HepG2 (cell line): ENCODE measurements around the gene TNFAIP1. TPM values are rescaled to one million over a fixed set of nuclear protein-coding genes. Genes with fewer than 3 reads are reported as not detected.

Experiments
- ARNT ChIP-seq: fragments of 450-650 bp; IDR thresholded peaks from 2 replicates; pipeline ENCODE4 v1.6.1; 2017
- ATRX ChIP-seq: sonication (generic); formaldehyde crosslinking; IDR thresholded peaks from 2 replicates; pipeline ENCODE4 v1.4.0; 2020; ENCODE audit warnings: missing genetic modification reagents, borderline replicate concordance
- ETV5 ChIP-seq: IDR thresholded peaks from 2 replicates; pipeline ENCODE4 v1.6.1; 2018; ENCODE audit warnings: missing biosample characterization, missing genetic modification reagents, inconsistent platforms, borderline replicate concordance
- HMG20A ChIP-seq: IDR thresholded peaks from 2 replicates; pipeline ENCODE4 v1.6.1; 2016; ENCODE audit warnings: borderline replicate concordance
- IKZF4 ChIP-seq: sonication (generic); formaldehyde crosslinking; IDR thresholded peaks from 2 replicates; pipeline ENCODE4 v1.5.1; 2020; ENCODE audit warnings: borderline replicate concordance, mild to moderate bottlenecking, low read depth, missing genetic modification reagents; ENCODE audit errors: not compliant biosample characterization
- KLF13 ChIP-seq: sonication (generic); formaldehyde crosslinking; IDR thresholded peaks from 2 replicates; pipeline ENCODE4 v1.4.0; 2020; ENCODE audit warnings: mild to moderate bottlenecking, missing genetic modification reagents
- NFIB ChIP-seq: sonication (generic); formaldehyde crosslinking; IDR thresholded peaks from 2 replicates; pipeline ENCODE4 v1.9.0; 2021; ENCODE audit warnings: missing genetic modification reagents, mild to moderate bottlenecking, borderline replicate concordance
- PPARG ChIP-seq: conservative IDR thresholded peaks from 2 replicates; pipeline ENCODE4 v1.6.1; 2016; ENCODE audit warnings: missing biosample characterization, missing genetic modification reagents
- RAD21 ChIP-seq: fragments of 450-650 bp; formaldehyde crosslinking; IDR thresholded peaks from 2 replicates; pipeline ENCODE4 v1.5.0; 2020; ENCODE audit warnings: mild to moderate bottlenecking
- SIX4 ChIP-seq: sonication (generic); formaldehyde crosslinking; IDR thresholded peaks from 2 replicates; pipeline ENCODE4 v1.4.0; 2020; ENCODE audit warnings: missing genetic modification reagents
- SOX13 ChIP-seq, 3 experiments: fragments of 450-650 bp in 1 of 3; sonication (generic) in 1 of 3; formaldehyde crosslinking in 1 of 3; IDR thresholded peaks in 2 of 3; conservative IDR thresholded peaks in 1 of 3; 2 replicates each; pipeline versions ENCODE4 v1.5.0 to v1.6.1; 2016 to 2020; ENCODE audit warnings: antibody characterized with exemption in 1 of 3, mild to moderate bottlenecking in 1 of 3, missing compliant biosample characterization in 1 of 3, missing genetic modification reagents in 1 of 3, moderate library complexity in 1 of 3
- SP4 ChIP-seq: sonication (generic); formaldehyde crosslinking; IDR thresholded peaks from 2 replicates; pipeline ENCODE4 v1.8.1; 2023; ENCODE audit warnings: mild to moderate bottlenecking, missing genetic modification reagents
- XBP1 ChIP-seq: sonication (generic); formaldehyde crosslinking; IDR thresholded peaks from 2 replicates; pipeline ENCODE4 v1.5.0; 2020; ENCODE audit warnings: missing genetic modification reagents
- ZBTB10 ChIP-seq: sonication (generic); formaldehyde crosslinking; IDR thresholded peaks from 2 replicates; pipeline ENCODE4 v1.4.0; 2020; ENCODE audit warnings: missing genetic modification reagents, borderline replicate concordance
- ZFP90 ChIP-seq: sonication (generic); formaldehyde crosslinking; IDR thresholded peaks from 2 replicates; pipeline ENCODE4 v1.8.0; 2022; ENCODE audit warnings: missing genetic modification reagents, mild to moderate bottlenecking, inconsistent platforms, borderline replicate concordance
- ZHX1 ChIP-seq: sonication (generic); formaldehyde crosslinking; IDR thresholded peaks from 2 replicates; pipeline ENCODE4 v1.8.1; 2022; ENCODE audit warnings: low read depth, mild to moderate bottlenecking, missing genetic modification reagents
- ZNF382 ChIP-seq: sonication (generic); formaldehyde crosslinking; IDR thresholded peaks from 2 replicates; pipeline ENCODE4 v1.5.0; 2020; ENCODE audit warnings: missing genetic modification reagents, mild to moderate bottlenecking, borderline replicate concordance
- ZNF775 ChIP-seq: sonication (generic); formaldehyde crosslinking; IDR thresholded peaks from 2 replicates; pipeline ENCODE4 v1.4.0; 2020; ENCODE audit warnings: missing genetic modification reagents, mild to moderate bottlenecking, moderate library complexity, borderline replicate concordance
- ZNF83 ChIP-seq: sonication (generic); formaldehyde crosslinking; IDR thresholded peaks from 2 replicates; pipeline ENCODE4 v1.4.0; 2020; ENCODE audit warnings: missing genetic modification reagents, mild to moderate bottlenecking, borderline replicate concordance
- polyA plus RNA-seq, 8 experiments: library from polyadenylated mRNA; depleted of rRNA in 3 of 8; stranded (reverse) in 7 of 8; unstranded in 1 of 8; fragments of >200 nt; fragmentation: Illumina TruSeq in 4 of 8; extraction: Trizol in 4 of 8; gene quantifications; 2 replicates each; pipeline versions ENCODE4 v1.2.1 to v1.2.3, GENCODE V29; 2011 to 2016; ENCODE audit warnings: low read depth in 4 of 8, missing spikeins in 1 of 8, mixed read lengths in 1 of 8; ENCODE audit not compliant: insufficient read depth in 1 of 8
- total RNA-seq, 5 experiments: library from RNA; depleted of rRNA; stranded (reverse); fragments of >200 nt; fragmentation: Illumina TruSeq; extraction: Trizol; gene quantifications; 2 replicates each; pipeline ENCODE4 v1.2.3, GENCODE V29; 2016; ENCODE audit warnings: low read depth in 1 of 5
- TF ChIP-seq, protein P1 (sequence below): sonication (generic); formaldehyde crosslinking; IDR thresholded peaks from 2 replicates; pipeline ENCODE4 v1.8.0; 2022; ENCODE audit warnings: mild to moderate bottlenecking, missing genetic modification reagents, borderline replicate concordance
- TF ChIP-seq, protein P2 (sequence below): sonication (generic); formaldehyde crosslinking; IDR thresholded peaks from 2 replicates; pipeline ENCODE4 v1.8.0; 2022; ENCODE audit warnings: mild to moderate bottlenecking, missing genetic modification reagents, moderate library complexity

The TNFAIP1 gene
- total and polyA plus RNA-seq, 2 of the 13 experiments (the other 11 are each of a cell fraction or from before 2014, with no cell fraction given) = 17.5 to 40.6 TPM

DNA sequence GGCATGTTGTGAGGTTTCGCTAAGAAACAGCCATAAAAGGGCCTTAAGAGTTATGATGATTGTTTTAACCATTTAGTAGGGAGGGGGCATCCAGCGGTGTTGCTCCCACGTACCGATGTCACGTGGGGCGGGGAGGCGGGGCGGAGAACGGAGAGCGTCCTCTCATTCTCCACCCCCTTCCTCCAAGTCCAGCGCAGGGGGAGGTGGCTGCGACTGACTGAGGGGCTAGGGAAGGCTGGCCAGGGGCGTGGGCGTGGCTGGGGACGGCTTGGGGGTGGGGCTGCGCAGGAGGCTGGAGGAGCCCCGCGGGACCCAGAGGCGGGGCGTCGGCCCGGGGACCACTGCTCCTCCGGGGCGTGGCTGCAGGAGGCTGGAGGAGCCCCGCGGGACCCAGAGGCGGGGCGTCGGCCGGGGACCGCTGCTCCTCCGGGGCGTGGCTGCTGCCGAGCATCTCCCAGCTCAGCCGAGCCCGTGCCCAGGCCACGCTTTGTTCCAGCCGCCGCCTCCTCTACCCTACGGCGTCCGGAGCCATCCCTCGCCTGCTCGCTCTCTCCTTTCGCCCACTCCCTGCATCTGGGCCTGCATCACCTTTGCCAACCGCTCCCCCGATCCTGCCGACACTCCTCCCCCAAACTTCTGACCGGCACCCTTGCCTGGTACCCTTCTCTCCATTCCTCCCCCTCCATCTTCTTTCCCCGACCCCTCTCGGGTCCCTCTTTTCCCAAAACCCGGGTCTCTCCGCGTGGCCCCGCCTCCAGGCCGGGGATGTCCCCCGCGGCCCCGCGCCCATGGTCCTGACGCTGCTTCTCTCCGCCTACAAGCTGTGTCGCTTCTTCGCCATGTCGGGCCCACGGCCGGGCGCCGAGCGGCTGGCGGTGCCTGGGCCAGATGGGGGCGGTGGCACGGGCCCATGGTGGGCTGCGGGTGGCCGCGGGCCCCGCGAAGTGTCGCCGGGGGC is 36.0 kb downstream of the TNFAIP1 start, which contains the start of gene SARM1 (continued):
- TF ChIP-seq ZBTB10 = no peak
- no peak for TF ChIP-seq HMG20A (CRISPR knock-in tag)
- TF ChIP-seq XBP1 (CRISPR knock-in tag) = no peak
- no peak for TF ChIP-seq ZFP90 (CRISPR knock-in tag)
- TF ChIP-seq ARNT = no peak
- TF ChIP-seq ATRX (CRISPR knock-in tag) = no peak
- TF ChIP-seq PPARG (CRISPR knock-in tag) = no peak
- no peak for TF ChIP-seq KLF13
- TF ChIP-seq RAD21 (CRISPR knock-in tag) = no peak
- no peak for TF ChIP-seq SOX13 (IDR thresholded peaks at IDR 0.05)
- TF ChIP-seq SOX13 (CRISPR knock-in tag; conservative IDR thresholded peaks at IDR 0.05 in 1 of 2, IDR thresholded peaks at IDR 0.05 in 1 of 2) = no peak
- TF ChIP-seq ZHX1 = no peak
- TF ChIP-seq, protein P1, sequence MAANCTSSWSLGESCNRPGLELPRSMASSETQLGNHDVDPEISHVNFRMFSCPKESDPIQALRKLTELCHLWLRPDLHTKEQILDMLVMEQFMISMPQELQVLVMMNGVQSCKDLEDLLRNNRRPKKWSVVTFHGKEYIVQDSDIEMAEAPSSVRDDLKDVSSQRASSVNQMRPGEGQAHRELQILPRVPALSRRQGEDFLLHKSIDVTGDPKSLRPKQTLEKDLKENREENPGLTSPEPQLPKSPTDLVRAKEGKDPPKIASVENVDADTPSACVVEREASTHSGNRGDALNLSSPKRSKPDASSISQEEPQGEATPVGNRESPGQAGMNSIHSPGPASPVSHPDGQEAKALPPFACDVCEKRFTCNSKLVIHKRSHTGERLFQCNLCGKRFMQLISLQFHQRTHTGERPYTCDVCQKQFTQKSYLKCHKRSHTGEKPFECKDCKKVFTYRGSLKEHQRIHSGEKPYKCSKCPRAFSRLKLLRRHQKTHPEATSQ = no peak
- TF ChIP-seq, protein P2, sequence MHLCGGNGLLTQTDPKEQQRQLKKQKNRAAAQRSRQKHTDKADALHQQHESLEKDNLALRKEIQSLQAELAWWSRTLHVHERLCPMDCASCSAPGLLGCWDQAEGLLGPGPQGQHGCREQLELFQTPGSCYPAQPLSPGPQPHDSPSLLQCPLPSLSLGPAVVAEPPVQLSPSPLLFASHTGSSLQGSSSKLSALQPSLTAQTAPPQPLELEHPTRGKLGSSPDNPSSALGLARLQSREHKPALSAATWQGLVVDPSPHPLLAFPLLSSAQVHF (CRISPR knock-in tag) = no peak
- no peak for TF ChIP-seq SIX4 (CRISPR knock-in tag)
- TF ChIP-seq ZNF382 (CRISPR knock-in tag) = no peak
- TF ChIP-seq ZNF83 (CRISPR knock-in tag) = no peak
- TF ChIP-seq SP4 (CRISPR knock-in tag) = peak; percentile 63; the same call in 1 of the 2 replicates
- TF ChIP-seq IKZF4 (CRISPR knock-in tag) = no peak
- peak; percentile 17; the same call in 1 of the 2 replicates for TF ChIP-seq ETV5 (CRISPR knock-in tag)
- no peak for TF ChIP-seq ZNF775 (CRISPR knock-in tag)
- no peak for TF ChIP-seq NFIB (CRISPR knock-in tag)
